Peyer's patch (tissue), 4 donors: ENCODE results near the gene ARID1B. TPM values are rescaled to one million over a fixed set of nuclear protein-coding genes. Genes with fewer than 3 reads are reported as not detected.

Source experiments
- DNase-seq, 3 donors: peaks; one replicate each; pipeline ENCODE4 v3.0.0-alpha.2; 2017 to 2019
- H3K27ac ChIP-seq, 4 donors: fragments of 200-600 bp; sonication (generic); one replicate each; pipeline ENCODE4 v1.5.1; 2016 to 2019
- H3K27me3 ChIP-seq, 2 donors: fragments of 200-600 bp; sonication (generic); one replicate each; pipeline ENCODE4 v1.5.1; 2019
- H3K36me3 ChIP-seq, 3 donors: fragments of 200-600 bp; sonication (generic); one replicate each; pipeline ENCODE4 v1.5.1; 2016 to 2019
- H3K4me1 ChIP-seq, 4 donors: fragments of 200-600 bp; sonication (generic); one replicate each; pipeline ENCODE4 v1.5.1; 2016 to 2019
- H3K4me3 ChIP-seq, 4 donors: fragments of 200-600 bp; sonication (generic); 1 replicate in 3 of 4; 2 replicates in 1 of 4; pipeline ENCODE4 v1.5.1; 2016 to 2019; ENCODE audit warnings: mild to moderate bottlenecking in 1 of 4
- H3K9me3 ChIP-seq, 4 donors: fragments of 200-600 bp; sonication (generic); one replicate each; pipeline ENCODE4 v1.5.1; 2016 to 2019; ENCODE audit warnings: mild to moderate bottlenecking in 1 of 4
- POLR2A ChIP-seq, 2 donors: fragments of 450-650 bp; IDR thresholded peaks; one replicate each; pipeline ENCODE4 v1.5.1; 2017; ENCODE audit warnings: antibody characterized with exemption in 2 of 2, mild to moderate bottlenecking in 2 of 2, moderate library complexity in 2 of 2
- total RNA-seq, 4 donors: library from RNA; depleted of rRNA; stranded (reverse); fragments of >200 nt; gene quantifications; one replicate each; pipeline ENCODE4 v1.1.0, GENCODE V29; 2016
- TF ChIP-seq, protein P1 (sequence below), 6 experiments: fragments of 450-650 bp in 4 of 6; fragments of 200-600 bp in 2 of 6; sonication (generic) in 1 of 6; IDR thresholded peaks; one replicate each; pipeline ENCODE4 v1.5.1; 2017 to 2019; ENCODE audit warnings: antibody characterized with exemption in 6 of 6, mild to moderate bottlenecking in 3 of 6, moderate library complexity in 1 of 6

Gene ARID1B
- total RNA-seq, 4 donors from 2014 or later, result 117 to 174 (median 149) TPM

DNA sequence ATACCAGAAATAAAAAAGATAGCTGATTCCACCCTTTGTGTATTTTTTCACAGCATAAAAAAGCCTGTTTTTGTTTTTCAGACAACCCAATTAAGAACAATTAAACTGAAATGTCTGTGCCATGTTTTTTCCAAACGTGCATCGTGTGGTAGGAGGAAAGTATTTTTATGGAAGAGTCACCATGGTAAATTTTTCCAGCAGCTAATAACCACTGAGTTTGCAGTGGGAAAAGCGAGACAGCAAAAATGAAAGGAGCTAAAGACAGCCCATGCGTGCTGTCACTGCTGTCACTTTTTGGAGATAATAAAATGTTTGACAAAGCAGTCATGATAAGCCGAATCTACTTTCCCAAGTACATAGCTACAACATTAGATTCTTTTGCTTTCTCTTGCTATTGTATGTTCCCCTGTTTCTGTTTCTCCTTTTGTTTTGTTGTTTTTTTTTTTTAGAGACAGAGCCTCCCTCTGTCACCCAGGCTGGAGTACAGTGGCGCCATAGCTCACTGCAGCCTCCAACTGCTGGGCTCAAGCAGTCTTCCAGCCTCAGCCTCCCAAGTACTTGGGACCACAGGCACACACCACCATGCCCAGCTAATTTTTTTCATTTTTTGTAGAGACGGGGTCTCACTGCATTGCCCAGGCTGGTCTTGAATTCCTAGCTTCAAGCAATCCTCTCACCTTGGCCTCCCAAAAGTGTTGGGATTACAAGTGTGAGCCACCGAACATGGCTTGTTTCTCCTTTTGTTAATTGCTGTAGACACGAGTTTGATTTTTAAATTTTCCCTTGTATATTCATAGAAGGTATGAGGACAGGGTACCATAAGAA lies 284.8 kb downstream of the ARID1B start:
- H3K4me3 ChIP-seq, result no peak overlapping the region
- H3K27ac ChIP-seq, result no peak overlapping the region
- DNase-seq, result no peak
- H3K9me3 ChIP-seq, result no peaks in the 10 kb centered on the region
- no peaks in the 10 kb centered on the region for H3K36me3 ChIP-seq
- no peaks in the 10 kb centered on the region for H3K27me3 ChIP-seq
- H3K4me1 ChIP-seq, result peaks cover 0 to 6% (median 0%) of the 10 kb centered on the region in 4 donors
- no peak for TF ChIP-seq POLR2A (IDR thresholded peaks at IDR 0.05)
- TF ChIP-seq, protein P1, sequence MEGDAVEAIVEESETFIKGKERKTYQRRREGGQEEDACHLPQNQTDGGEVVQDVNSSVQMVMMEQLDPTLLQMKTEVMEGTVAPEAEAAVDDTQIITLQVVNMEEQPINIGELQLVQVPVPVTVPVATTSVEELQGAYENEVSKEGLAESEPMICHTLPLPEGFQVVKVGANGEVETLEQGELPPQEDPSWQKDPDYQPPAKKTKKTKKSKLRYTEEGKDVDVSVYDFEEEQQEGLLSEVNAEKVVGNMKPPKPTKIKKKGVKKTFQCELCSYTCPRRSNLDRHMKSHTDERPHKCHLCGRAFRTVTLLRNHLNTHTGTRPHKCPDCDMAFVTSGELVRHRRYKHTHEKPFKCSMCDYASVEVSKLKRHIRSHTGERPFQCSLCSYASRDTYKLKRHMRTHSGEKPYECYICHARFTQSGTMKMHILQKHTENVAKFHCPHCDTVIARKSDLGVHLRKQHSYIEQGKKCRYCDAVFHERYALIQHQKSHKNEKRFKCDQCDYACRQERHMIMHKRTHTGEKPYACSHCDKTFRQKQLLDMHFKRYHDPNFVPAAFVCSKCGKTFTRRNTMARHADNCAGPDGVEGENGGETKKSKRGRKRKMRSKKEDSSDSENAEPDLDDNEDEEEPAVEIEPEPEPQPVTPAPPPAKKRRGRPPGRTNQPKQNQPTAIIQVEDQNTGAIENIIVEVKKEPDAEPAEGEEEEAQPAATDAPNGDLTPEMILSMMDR (IDR thresholded peaks at IDR 0.05), result no peak

DNA sequence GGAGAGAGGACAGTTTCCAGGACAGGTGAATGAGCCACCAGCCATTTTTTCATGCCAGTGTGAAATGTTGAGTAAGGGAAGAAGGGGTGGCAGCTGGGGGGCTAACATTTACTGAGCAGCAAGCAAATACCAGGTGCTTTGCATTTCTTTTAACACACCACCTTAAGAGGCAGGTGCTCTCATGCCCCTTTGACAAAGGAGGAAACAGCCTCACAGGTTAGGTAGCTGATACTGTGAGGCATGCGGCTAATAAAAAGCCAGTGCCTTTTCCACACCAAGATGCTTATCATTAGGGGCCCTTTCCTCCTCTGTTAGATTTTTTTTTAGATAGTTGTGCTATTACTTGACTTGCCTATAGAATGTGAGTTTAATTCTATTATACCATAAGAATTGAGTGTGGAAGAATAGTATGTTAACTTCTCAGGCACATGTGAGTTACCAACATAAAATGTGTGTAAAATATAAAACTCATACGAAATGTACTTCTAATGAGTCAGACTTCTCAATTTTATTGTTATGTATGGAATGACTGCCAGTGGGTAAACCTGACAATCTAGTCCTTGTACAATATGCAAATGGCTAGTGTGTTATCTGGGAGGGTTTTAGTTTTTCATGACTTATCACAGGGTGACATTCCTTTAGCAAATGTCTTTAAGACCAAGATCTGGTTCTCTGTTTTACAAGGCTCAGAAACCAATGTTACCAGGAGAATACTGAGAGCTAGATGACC lies 286.2 kb downstream of the ARID1B start:
- no peak for DNase-seq
- peaks cover 0 to 19% (median 0%) of the 10 kb centered on the region in 4 donors for H3K4me1 ChIP-seq

DNA sequence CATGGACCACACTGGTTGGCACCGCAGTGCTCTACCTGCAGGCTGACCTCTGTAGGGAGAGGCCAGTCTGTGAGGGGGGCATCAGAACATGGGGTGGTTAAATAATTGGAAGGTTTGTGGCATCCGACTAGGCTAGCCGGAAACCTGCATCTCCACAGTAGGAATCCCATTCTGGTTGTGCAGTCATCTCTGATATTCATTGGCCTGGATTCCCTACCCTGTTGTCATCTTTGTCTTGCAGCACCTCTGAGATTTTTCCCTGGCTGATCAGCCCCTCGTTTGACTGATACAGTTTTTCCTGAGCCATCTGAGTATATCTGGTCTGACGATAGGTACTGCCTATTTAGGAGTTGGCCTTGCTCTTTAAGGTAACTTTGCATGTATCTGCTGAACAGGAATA lies 286.7 kb downstream of the ARID1B start:
- Histone ChIP-seq H3K27me3 (no peaks in the 10 kb centered on the region), H3K36me3 (no peaks in the 10 kb centered on the region), H3K4me3 (no peak overlapping the region), H3K27ac (no peak overlapping the region), H3K4me1 (peaks cover 0 to 20% (median 0%) of the 10 kb centered on the region in 4 donors), H3K9me3 (no peaks in the 10 kb centered on the region)
- no peak for TF ChIP-seq POLR2A (IDR thresholded peaks at IDR 0.05)
- TF ChIP-seq, protein P1 (IDR thresholded peaks at IDR 0.05), result no peak
- no peak for DNase-seq

More for the DNA sequence above, 286.2 kb downstream of the ARID1B start:
- Histone ChIP-seq H3K27me3 (no peaks in the 10 kb centered on the region), H3K36me3 (no peaks in the 10 kb centered on the region), H3K4me3 (no peak overlapping the region), H3K9me3 (no peaks in the 10 kb centered on the region), H3K27ac (no peak overlapping the region)
- no peak for TF ChIP-seq POLR2A (IDR thresholded peaks at IDR 0.05)
- TF ChIP-seq, protein P1 (IDR thresholded peaks at IDR 0.05), result no peak

DNA sequence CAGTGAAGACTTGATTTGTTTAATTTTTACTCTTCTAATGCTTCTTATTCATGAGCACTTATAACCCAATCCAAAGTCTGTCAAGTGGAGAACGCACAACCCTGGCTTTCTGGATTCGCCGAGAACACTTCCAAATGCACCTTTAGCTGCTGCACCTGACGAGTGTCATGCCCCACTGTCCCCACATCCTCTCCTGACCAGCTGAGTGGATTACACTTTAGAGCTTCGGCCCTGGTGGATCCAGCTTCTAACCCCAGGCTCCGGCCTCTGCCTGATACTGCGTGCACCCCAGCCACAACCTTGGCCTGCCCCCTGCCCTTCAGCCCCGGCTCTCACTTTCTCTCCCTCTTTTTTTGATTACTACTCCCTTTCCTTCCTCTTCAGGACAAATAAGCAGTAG lies 287.3 kb downstream of the ARID1B start:
- Histone ChIP-seq H3K9me3 (no peaks in the 10 kb centered on the region), H3K4me1 (peaks cover 0 to 19% (median 0%) of the 10 kb centered on the region in 4 donors)
- TF ChIP-seq, protein P1 (IDR thresholded peaks at IDR 0.05), result no peak
- TF ChIP-seq POLR2A (IDR thresholded peaks at IDR 0.05), result no peak

DNA sequence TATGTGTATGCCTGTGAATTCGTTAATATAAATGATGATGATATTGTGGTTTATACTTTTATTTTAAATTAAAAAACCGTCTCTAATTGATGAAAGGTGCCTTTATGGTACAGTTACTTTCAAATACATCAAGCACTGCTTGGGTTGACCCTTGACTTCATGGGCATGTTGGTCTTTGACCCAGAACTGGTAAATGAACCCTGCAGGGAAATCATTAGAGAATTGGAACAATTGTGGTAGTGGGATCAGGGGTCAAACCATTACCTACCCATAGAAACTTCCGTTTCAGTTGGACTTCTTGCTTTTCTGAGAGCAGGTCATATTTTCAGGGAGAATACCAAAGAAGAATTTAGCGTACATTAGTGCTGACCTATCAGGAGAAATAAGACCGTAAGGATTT lies 288.2 kb downstream of the ARID1B start:
- Histone ChIP-seq H3K4me3 (no peak overlapping the region), H3K4me1 (peaks cover 0 to 14% (median 0%) of the 10 kb centered on the region in 4 donors)

More for the DNA sequence above, 287.3 kb downstream of the ARID1B start:
- no peaks in the 10 kb centered on the region for H3K36me3 ChIP-seq
- no peak overlapping the region for H3K4me3 ChIP-seq
- DNase-seq, result no peak
- no peak overlapping the region for H3K27ac ChIP-seq
- H3K27me3 ChIP-seq, result no peaks in the 10 kb centered on the region

More for the DNA sequence above, 288.2 kb downstream of the ARID1B start:
- Histone ChIP-seq H3K27me3 (no peaks in the 10 kb centered on the region), H3K36me3 (no peaks in the 10 kb centered on the region), H3K9me3 (no peaks in the 10 kb centered on the region), H3K27ac (no peak overlapping the region)
- TF ChIP-seq POLR2A (IDR thresholded peaks at IDR 0.05), result no peak
- TF ChIP-seq, protein P1 (IDR thresholded peaks at IDR 0.05), result no peak
- no peak for DNase-seq
